NCI-H82 treated with DMSO at 0.1 percent for 48 hours (cell line): ENCODE data around the gene CD274.
"Not testable (repeated sequence)": the region's sequence is repeated elsewhere in the genome, so short reads cannot be mapped to it uniquely, and the experiment has no call there.

Experiments used
- DNase-seq: peaks from one replicate; lab custom pipeline; 2025; ENCODE audit not compliant: unreplicated experiment; lab: John Stamatoyannopoulos, UW

Gene CD274

GRCh38 chr9:5437254-5438216 is 12.8 kb upstream of the CD274 start, which contains the start of gene PLGRKT:
Gene PLGRKT (minus strand): TSS chr9:5437925. CDS start chr9:5431977, 5,948 bp downstream.
- DNase-seq = peak; percentile 82

DNA sequence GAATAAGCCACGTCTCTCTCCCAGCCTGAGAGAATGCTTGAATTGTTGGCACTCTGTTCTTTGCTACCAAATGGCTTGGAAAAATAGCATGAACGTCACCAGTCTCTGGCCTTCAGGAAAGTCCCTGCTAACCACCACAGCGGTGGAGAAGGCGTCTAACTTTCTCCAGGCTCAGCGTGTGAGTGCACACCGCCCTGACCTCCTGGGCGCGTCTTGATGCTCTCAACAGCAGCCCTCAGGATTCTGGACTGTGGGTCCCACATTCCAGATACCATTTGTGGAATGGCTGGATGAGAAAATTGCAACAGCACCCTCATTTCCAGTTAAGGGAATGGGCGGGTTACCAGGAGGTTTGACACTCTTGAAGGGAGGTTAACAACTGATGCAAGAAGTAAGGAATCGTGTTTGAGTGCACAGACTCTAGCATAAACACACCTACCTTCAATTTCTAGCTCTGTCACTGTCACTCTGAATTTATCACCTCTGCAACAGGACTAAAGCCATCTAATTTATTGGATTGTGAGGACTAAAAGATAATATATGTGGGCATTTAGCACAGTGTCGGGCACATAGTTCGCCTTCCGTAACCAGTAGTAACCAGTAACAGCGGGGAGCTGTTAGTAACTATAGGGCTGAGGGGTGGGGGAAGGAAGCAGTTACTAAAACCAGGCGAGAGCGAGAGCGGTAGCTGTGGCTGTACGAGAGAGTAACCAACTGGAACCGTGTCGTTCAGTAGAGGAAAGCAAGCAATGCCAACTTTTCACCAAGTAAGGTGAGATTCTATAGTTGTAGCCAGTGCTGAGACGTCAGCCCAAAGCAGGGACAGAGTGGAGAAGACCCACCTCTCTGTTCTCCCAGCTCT is 11.8 kb upstream of the CD274 start:
- DNase-seq = no peak

DNA sequence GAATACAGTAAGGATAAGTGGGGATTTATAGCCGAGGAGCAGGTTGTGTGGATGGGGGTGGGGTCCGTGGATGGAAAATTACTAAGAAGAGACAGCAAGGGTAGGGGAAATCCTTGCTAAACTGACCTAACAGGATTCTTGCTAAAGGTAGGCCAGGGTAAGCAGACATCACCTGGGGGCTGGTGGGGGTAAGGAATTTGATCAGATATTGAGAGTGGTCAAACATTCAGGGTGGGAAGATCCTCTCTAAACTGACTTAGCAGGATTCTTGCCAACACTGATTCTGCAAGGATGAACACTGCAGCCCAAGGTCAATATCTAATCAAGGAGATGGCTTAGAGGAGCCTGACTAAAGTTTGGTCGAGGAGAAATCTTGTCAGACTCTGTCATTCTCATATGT is 9.9 kb upstream of the CD274 start:
- DNase-seq = no peak

DNA sequence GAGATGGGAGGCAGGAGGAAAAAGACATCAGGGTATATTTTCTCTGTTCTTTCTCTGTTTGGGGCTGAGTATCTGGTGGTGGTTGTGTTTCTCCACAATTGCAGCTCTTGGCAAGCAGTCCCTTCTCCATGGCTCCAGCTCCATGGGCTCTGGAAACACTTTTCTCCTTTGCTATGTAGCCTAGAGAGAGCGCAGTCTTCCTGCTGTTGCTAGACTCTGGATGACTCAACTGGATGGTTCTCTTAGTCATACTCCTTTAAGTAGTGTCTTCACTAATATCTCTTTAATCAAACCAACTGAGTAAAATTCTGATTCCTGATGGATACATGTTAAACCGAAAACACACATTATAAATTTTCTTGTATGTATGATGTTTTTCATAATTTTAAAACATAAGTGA is 9.3 kb upstream of the CD274 start:
- no peak for DNase-seq

- peak; percentile 18 for DNase-seq
These were observed 7.8 kb upstream of the CD274 start for GRCh38 chr9:5442400-5443011.

GRCh38 chr9:5443850-5444249 is 6.5 kb upstream of the CD274 start:
- DNase-seq = no peak

GRCh38 chr9:5445096-5445495 is 5.2 kb upstream of the CD274 start:
- DNase-seq = not testable (repeated sequence)

- no peak for DNase-seq
These were observed 4.5 kb upstream of the CD274 start for GRCh38 chr9:5445886-5446285.

- DNase-seq = no peak
These were observed 3.7 kb upstream of the CD274 start for GRCh38 chr9:5446451-5447236.

DNA sequence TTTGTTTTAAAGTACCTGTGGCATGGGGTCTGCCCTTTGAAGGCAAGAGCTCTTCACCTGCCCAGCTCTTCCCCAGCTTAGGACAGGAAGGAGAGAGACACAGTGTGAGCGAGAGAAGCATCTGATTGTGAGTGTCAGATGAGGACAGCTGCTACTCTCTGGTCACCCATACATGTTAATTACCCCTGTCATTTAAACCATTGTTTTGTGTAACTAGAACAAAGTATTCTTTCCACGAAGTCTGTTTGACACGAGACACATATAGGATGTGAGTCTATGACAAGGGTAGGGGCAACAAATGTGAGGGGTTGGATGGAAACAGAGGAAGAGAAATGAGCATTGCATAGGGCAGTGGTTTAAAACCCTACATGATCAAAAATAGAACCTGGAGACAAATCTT is 3.0 kb upstream of the CD274 start:
- DNase-seq = no peak

DNA sequence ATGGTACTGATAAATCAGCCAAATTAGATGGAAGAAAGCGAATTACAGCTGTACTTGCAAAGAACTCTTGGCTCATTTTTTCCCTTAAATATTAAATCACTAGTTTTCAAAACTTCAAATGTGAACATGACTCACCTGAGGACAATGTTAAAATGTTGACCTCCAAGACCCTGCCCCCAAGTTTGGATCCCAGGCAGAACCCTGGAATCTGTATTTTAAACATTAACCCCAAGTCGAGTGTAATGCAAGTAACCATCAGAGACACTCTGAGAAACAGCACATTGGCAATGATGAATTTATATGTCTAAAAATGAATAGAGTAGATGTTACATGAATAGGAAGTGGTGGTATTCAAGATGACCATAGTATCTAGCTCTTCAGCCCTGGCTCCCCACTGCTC is 2.3 kb upstream of the CD274 start:
- DNase-seq = no peak

DNA sequence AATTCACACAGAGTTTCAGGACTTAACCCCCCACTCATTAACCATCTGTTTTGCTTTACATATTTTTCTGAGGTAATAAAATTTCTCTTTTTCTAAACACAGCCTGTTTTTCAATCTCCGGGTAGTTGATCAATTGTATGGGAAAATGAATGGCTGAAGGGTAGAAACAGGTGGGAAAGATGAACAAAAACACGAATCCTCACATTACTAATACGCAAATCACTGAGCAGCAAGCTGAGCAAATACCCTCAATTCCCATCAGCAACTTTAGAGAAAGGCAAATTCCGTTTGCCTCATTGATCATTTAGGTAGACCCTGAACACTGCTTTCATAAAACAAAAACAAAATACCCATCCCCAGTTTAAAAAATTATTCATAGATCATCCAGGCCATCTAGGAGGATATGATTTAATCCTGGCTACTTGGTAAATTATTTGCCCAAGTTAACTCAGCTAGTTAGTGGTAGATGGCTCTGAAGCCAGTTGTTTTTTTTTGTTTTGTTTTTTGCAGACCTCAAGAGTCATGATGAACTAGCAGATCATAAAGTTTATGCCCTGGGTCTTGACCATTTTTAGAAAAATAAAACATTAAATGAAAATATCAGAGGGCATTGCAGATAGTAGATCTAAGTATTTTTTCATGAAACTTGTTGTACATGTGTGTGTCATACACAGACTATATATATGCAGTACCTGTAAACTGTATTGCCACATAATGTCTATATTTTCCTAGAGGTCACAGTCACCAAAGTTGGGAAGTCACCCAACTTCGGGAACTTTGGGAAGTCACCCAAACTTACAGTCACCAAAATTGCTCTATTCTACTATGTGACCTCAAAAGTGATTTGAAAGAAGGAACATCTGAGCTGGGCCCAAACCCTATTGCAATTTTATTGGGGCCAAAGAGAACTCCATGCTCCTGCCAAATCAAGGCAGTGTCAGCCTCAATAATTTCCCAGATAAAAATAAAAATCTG is 1.6 kb upstream of the CD274 start:
- no peak for DNase-seq

GRCh38 chr9:5449521-5450358 is 602 bp upstream of the CD274 start:
- peak; percentile 25 for DNase-seq

- no peak for DNase-seq
These were observed 1.9 kb downstream of the CD274 start for GRCh38 chr9:5452286-5452609.

GRCh38 chr9:5453004-5453403 is 2.7 kb downstream of the CD274 start:
- DNase-seq = no peak

- no peak for DNase-seq
These were observed 3.3 kb downstream of the CD274 start for GRCh38 chr9:5453673-5454072.

- no peak for DNase-seq
These were observed 4.8 kb downstream of the CD274 start for GRCh38 chr9:5455181-5455580.

GRCh38 chr9:5459289-5459829 is 9.0 kb downstream of the CD274 start:
- DNase-seq = no peak
